Panc1 (cell line): Measurements from ENCODE around the gene CCT6A.

ENCODE experiments used
- SIN3A ChIP-seq: IDR thresholded peaks from 2 replicates; pipeline ENCODE4 v1.6.1; 2012; ENCODE audit warnings: low read depth, mild to moderate bottlenecking, low read length, moderate library complexity, borderline replicate concordance; ENCODE audit not compliant: insufficient read depth
- TF ChIP-seq, protein P1 (sequence below): fragments of 450-650 bp; IDR thresholded peaks from 2 replicates; pipeline ENCODE4 v1.5.1; 2017; ENCODE audit warnings: mild to moderate bottlenecking

DNA sequence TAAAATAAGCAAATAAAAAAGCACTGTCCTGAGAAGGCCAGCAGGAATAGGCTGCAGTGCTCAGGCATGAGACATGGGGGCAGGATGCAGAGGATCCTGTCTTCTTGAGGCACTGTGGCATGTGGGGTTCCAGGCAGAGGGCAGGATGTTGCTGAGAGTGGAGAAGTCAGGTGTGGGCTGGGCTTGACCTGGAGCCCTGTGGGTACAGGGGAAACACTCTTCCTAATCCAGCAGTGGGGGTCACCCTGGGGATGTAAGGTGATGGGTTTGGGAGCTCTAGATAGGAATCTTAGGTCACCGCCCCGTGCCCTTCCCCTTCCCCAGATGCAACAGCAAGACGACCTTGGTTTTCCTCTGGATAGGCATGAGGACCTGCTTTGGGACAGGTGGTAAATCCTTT lies 26.1 kb downstream of the CCT6A start:
- TF ChIP-seq, protein P1, sequence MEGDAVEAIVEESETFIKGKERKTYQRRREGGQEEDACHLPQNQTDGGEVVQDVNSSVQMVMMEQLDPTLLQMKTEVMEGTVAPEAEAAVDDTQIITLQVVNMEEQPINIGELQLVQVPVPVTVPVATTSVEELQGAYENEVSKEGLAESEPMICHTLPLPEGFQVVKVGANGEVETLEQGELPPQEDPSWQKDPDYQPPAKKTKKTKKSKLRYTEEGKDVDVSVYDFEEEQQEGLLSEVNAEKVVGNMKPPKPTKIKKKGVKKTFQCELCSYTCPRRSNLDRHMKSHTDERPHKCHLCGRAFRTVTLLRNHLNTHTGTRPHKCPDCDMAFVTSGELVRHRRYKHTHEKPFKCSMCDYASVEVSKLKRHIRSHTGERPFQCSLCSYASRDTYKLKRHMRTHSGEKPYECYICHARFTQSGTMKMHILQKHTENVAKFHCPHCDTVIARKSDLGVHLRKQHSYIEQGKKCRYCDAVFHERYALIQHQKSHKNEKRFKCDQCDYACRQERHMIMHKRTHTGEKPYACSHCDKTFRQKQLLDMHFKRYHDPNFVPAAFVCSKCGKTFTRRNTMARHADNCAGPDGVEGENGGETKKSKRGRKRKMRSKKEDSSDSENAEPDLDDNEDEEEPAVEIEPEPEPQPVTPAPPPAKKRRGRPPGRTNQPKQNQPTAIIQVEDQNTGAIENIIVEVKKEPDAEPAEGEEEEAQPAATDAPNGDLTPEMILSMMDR = no peak
- TF ChIP-seq SIN3A = no peak
